Panc1 (cell line): ENCODE measurements around the gene SPSB3. TPM values are rescaled to one million over a fixed set of nuclear protein-coding genes. Genes with fewer than 3 reads are reported as not detected.

Experiments
- ATAC-seq: fragments of 200-7000 bp; cut with Tn5 transposase; 2 replicates; pipeline ENCODE4 v1.9.1; 2020; ENCODE audit warnings: mild to moderate bottlenecking, moderate library complexity
- BruUV-seq: library from RNA; stranded (reverse); fragments of 400-500 nt; replicated peaks from 2 replicates; lab custom pipeline; 2021; lab: Mats Ljungman, UMichigan
- CTCF ChIA-PET: fragments of 300-600 bp; sonication (Branson Sonifier 250); formaldehyde crosslinking; loops from one replicate; lab custom pipeline; 2022; ENCODE audit warnings: antibody characterized with exemption; lab: Charles Lee
- POLR2A ChIA-PET: fragments of 300-600 bp; sonication (Branson Sonifier 250); formaldehyde crosslinking; loops from one replicate; lab custom pipeline; 2022; ENCODE audit warnings: antibody characterized with exemption; lab: Charles Lee
- DNase-seq: peaks from one replicate; pipeline ENCODE4 v3.0.0-alpha.2; 2010; ENCODE audit warnings: low read depth, low spot score
- H3K27ac ChIP-seq: 2 replicates; pipeline ENCODE4 v1.5.1; 2011; ENCODE audit warnings: mild to moderate bottlenecking, low read length, inconsistent platforms
- H3K27me3 ChIP-seq: fragments of 200-500 bp; sonication (Bioruptor generic); 2 replicates; pipeline ENCODE4 v1.6.0; 2014; ENCODE audit warnings: low read length, inconsistent platforms; ENCODE audit not compliant: control insufficient read depth, insufficient read depth
- H3K36me3 ChIP-seq: fragments of 200-500 bp; sonication (Bioruptor generic); 2 replicates; pipeline ENCODE4 v1.5.1; 2014; ENCODE audit warnings: inconsistent platforms, mild to moderate bottlenecking, low read length, moderate library complexity; ENCODE audit not compliant: control insufficient read depth, insufficient read depth
- H3K4me1 ChIP-seq: 2 replicates; pipeline ENCODE4 v1.5.1; 2011; ENCODE audit warnings: inconsistent platforms, mild to moderate bottlenecking, low read length, moderate library complexity; ENCODE audit not compliant: control insufficient read depth, insufficient read depth
- H3K4me3 ChIP-seq, 2 experiments: 2 replicates each; pipeline ENCODE4 v1.5.1; 2011 to 2012; ENCODE audit warnings: low read depth in 2 of 2, low read length in 2 of 2, mild to moderate bottlenecking in 2 of 2, inconsistent platforms in 1 of 2, moderate library complexity in 1 of 2
- H3K9me3 ChIP-seq: fragments of 200-500 bp; sonication (Bioruptor generic); 2 replicates; pipeline ENCODE4 v1.5.1; 2014; ENCODE audit warnings: low read depth, mild to moderate bottlenecking, inconsistent platforms, low read length, moderate library complexity; ENCODE audit not compliant: control insufficient read depth, insufficient read depth
- POLR2AphosphoS5 ChIP-seq: IDR thresholded peaks from 2 replicates; pipeline ENCODE4 v1.6.1; 2012; ENCODE audit warnings: mild to moderate bottlenecking, low read depth, low read length, moderate library complexity
- REST ChIP-seq, 2 experiments: IDR thresholded peaks; 2 replicates each; pipeline ENCODE4 v1.6.1; 2011 to 2012; ENCODE audit warnings: low read depth in 2 of 2, control low read depth in 1 of 2, low read length in 1 of 2, mild to moderate bottlenecking in 1 of 2, moderate library complexity in 1 of 2; ENCODE audit not compliant: insufficient read depth in 1 of 2
- SIN3A ChIP-seq: IDR thresholded peaks from 2 replicates; pipeline ENCODE4 v1.6.1; 2012; ENCODE audit warnings: low read depth, mild to moderate bottlenecking, low read length, moderate library complexity, borderline replicate concordance; ENCODE audit not compliant: insufficient read depth
- TCF7L2 ChIP-seq: IDR thresholded peaks from 2 replicates; pipeline ENCODE4 v1.6.1; 2011; ENCODE audit warnings: mild to moderate bottlenecking, low read depth, low read length, inconsistent platforms
- in situ Hi-C: cut with HindIII; loops from 2 replicates; pipeline ENCODE4 v1.10.0; 2016; ENCODE audit warnings: low sequenced_read_pairs, low pct_unique_long_range_greater_than_20kb
- intact Hi-C: fragments of 100-400 bp; cut with micrococcal nuclease; formaldehyde crosslinking; loops from one replicate; pipeline ENCODE4 v1.10.0; 2022; ENCODE audit not compliant: unreplicated experiment
- total RNA-seq: library from RNA; stranded (reverse); gene quantifications from one replicate; pipeline ENCODE4 v1.2.1, GENCODE V29; 2021; ENCODE audit not compliant: unreplicated experiment
- TF ChIP-seq, protein P1 (sequence below): fragments of 450-650 bp; IDR thresholded peaks from 2 replicates; pipeline ENCODE4 v1.5.1; 2017; ENCODE audit warnings: mild to moderate bottlenecking

The SPSB3 gene
- total RNA-seq, 1 experiment from 2014 or later: 23.0 TPM

DNA sequence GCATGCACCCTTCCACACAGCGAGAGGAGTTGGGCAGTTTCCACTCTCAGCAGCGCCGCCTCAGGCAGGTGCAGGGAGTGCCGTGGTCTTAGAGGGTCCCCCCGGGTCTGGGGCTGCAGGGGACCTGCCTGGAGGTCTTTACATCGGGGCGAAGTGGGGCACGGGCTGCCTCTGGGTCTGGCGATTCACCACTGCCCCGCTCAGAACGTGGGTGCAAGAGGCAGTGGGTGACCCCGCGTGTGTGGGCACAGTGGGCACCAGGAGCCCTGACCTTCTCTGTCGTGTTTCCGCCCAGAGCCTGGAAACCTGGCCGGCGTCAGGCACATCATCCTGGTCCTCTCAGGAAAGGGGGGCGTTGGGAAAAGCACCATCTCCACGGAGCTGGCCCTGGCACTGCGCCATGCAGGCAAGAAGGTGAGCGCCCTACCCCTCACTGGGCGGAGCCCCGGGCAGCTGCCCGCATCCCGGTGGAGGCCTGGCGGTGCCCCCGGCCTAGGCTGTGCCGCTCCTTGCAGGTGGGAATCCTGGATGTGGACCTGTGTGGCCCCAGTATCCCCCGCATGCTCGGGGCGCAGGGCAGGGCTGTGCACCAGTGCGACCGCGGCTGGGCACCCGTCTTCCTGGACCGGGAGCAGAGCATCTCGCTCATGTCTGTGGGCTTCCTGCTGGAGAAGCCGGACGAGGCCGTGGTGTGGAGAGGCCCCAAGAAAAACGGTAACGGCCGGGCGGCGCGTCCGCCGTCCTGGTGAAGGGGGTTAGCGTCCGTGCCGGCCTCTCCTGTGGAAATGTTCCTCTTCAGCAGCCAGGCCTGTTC, 4.1 kb upstream of the SPSB3 start:
- H3K4me3 ChIP-seq: no peak overlapping the region
- ATAC-seq (no peak), DNase-seq (no peak)
- peaks cover 3% of the 10 kb centered on the region; the same call in 1 of the 2 replicates for H3K36me3 ChIP-seq
- no peaks in the 10 kb centered on the region for H3K27me3 ChIP-seq
- intact Hi-C loops: no loop called here
- in situ Hi-C loops: no loop called here
- TF ChIP-seq TCF7L2: no peak
- no peak for TF ChIP-seq POLR2AphosphoS5
- no peak for TF ChIP-seq SIN3A
- no peak for TF ChIP-seq REST (IDR thresholded peaks at IDR 0.05; ENCODE audit: insufficient read depth in 1 of 2, low read depth in 2 of 2, low read length in 1 of 2)
- TF ChIP-seq, protein P1, sequence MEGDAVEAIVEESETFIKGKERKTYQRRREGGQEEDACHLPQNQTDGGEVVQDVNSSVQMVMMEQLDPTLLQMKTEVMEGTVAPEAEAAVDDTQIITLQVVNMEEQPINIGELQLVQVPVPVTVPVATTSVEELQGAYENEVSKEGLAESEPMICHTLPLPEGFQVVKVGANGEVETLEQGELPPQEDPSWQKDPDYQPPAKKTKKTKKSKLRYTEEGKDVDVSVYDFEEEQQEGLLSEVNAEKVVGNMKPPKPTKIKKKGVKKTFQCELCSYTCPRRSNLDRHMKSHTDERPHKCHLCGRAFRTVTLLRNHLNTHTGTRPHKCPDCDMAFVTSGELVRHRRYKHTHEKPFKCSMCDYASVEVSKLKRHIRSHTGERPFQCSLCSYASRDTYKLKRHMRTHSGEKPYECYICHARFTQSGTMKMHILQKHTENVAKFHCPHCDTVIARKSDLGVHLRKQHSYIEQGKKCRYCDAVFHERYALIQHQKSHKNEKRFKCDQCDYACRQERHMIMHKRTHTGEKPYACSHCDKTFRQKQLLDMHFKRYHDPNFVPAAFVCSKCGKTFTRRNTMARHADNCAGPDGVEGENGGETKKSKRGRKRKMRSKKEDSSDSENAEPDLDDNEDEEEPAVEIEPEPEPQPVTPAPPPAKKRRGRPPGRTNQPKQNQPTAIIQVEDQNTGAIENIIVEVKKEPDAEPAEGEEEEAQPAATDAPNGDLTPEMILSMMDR: no peak
- no peak overlapping the region for H3K27ac ChIP-seq
- no peaks in the 10 kb centered on the region for H3K4me1 ChIP-seq
- ChIA-PET POLR2A (no interaction called here), CTCF (no interaction called here)
- BruUV-seq: no TSS peak
- no peaks in the 10 kb centered on the region for H3K9me3 ChIP-seq

GRCh38 chr16:1785846-1786170, 3.4 kb upstream of the SPSB3 start:
- TF ChIP-seq SIN3A: no peak
- TF ChIP-seq, protein P1: no peak
- intact Hi-C loops: no loop called here
- H3K27ac ChIP-seq: no peak overlapping the region
- in situ Hi-C loops: no loop called here
- CTCF ChIA-PET: no interaction called here
- no peak overlapping the region for H3K4me3 ChIP-seq
- peaks cover 5% of the 10 kb centered on the region for H3K4me1 ChIP-seq
- no peaks in the 10 kb centered on the region for H3K27me3 ChIP-seq
- no TSS peak for BruUV-seq
- POLR2A ChIA-PET: no interaction called here
- peaks cover 3% of the 10 kb centered on the region; the same call in 1 of the 2 replicates for H3K36me3 ChIP-seq
- H3K9me3 ChIP-seq: no peaks in the 10 kb centered on the region
- DNase-seq (no peak), ATAC-seq (no peak)
